H1 (cell line): ENCODE measurements around the gene TADA1.

Experiments used
- ATF2 ChIP-seq: IDR thresholded peaks from 2 replicates; pipeline ENCODE4 v1.6.1; 2012; ENCODE audit warnings: low read length, inconsistent platforms
- CTCF ChIP-seq, 3 experiments: IDR thresholded peaks; 1 replicate in 2 of 3; 2 replicates in 1 of 3; pipeline versions ENCODE4 v1.5.1 to v1.6.1; 2011; ENCODE audit warnings: low read length in 3 of 3, mild to moderate bottlenecking in 3 of 3, inconsistent platforms in 2 of 3, low read depth in 1 of 3, moderate library complexity in 1 of 3; ENCODE audit not compliant: insufficient read depth in 1 of 3; ENCODE audit errors: control extremely low read depth in 1 of 3
- GTF2F1 ChIP-seq: IDR thresholded peaks from 2 replicates; pipeline ENCODE4 v1.6.1; 2012; ENCODE audit warnings: low read depth, low read length, improper control_type of control experiment, borderline replicate concordance
- HDAC6 ChIP-seq: IDR thresholded peaks from one replicate; pipeline ENCODE4 v1.7.1; 2012; ENCODE audit warnings: low read depth, mild to moderate bottlenecking, inconsistent platforms, low read length, moderate library complexity
- SP1 ChIP-seq: IDR thresholded peaks from 2 replicates; pipeline ENCODE4 v1.6.1; 2011; ENCODE audit warnings: low read depth, low read length
- SUZ12 ChIP-seq: fragments of 200-600 bp; sonication (generic); IDR thresholded peaks from 2 replicates; pipeline ENCODE4 v1.6.1; 2012; ENCODE audit warnings: mild to moderate bottlenecking, inconsistent platforms, low read length, moderate library complexity, mixed read lengths
- TAF1 ChIP-seq: IDR thresholded peaks from 2 replicates; pipeline ENCODE4 v1.6.1; 2011; ENCODE audit warnings: mild to moderate bottlenecking, low read depth, low read length
- TEAD4 ChIP-seq: IDR thresholded peaks from 2 replicates; pipeline ENCODE4 v1.6.1; 2012; ENCODE audit warnings: low read depth, low read length, inconsistent platforms, mixed read lengths

- no peak for TF ChIP-seq CTCF (IDR thresholded peaks at IDR 0.05; ENCODE audit: control extremely low read depth in 1 of 3, insufficient read depth in 1 of 3, low read depth in 1 of 3, low read length in 3 of 3)
- TF ChIP-seq HDAC6, result no peak
- no peak for TF ChIP-seq SP1
- no peak for TF ChIP-seq SUZ12
- no peak for TF ChIP-seq TAF1
- no peak for TF ChIP-seq ATF2
- TF ChIP-seq GTF2F1, result no peak
- TF ChIP-seq TEAD4, result no peak
Observed at GRCh38 chr1:166827426-166827825, 48.6 kb downstream of the TADA1 start.
